ENCODE data around the gene SENP1. TPM values are rescaled to one million over a fixed set of nuclear protein-coding genes. Genes with fewer than 3 reads are reported as not detected.

Gene SENP1
- total RNA-seq, 2 donors from 2014 or later = 11.4 to 15.8 TPM

- DNase-seq (no peak), ATAC-seq (no peak)
- intact Hi-C loops (cut with DNase I) = no loop called here
- Histone ChIP-seq H3K36me3 (replicated peaks in 1 of 2; ENCODE audit: insufficient read depth in 1 of 2, low read depth in 2 of 2) (no peaks in the 10 kb centered on the region), H3K9me3 (no peaks in the 10 kb centered on the region), H3K4me3 (no peak overlapping the region), H3K27ac (no peak overlapping the region), H3K4me1 (no peaks in the 10 kb centered on the region), H3K27me3 (no peaks in the 10 kb centered on the region)
- TF ChIP-seq, protein P1, sequence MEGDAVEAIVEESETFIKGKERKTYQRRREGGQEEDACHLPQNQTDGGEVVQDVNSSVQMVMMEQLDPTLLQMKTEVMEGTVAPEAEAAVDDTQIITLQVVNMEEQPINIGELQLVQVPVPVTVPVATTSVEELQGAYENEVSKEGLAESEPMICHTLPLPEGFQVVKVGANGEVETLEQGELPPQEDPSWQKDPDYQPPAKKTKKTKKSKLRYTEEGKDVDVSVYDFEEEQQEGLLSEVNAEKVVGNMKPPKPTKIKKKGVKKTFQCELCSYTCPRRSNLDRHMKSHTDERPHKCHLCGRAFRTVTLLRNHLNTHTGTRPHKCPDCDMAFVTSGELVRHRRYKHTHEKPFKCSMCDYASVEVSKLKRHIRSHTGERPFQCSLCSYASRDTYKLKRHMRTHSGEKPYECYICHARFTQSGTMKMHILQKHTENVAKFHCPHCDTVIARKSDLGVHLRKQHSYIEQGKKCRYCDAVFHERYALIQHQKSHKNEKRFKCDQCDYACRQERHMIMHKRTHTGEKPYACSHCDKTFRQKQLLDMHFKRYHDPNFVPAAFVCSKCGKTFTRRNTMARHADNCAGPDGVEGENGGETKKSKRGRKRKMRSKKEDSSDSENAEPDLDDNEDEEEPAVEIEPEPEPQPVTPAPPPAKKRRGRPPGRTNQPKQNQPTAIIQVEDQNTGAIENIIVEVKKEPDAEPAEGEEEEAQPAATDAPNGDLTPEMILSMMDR (IDR thresholded peaks at IDR 0.05) = no peak
- TF ChIP-seq POLR2A (IDR thresholded peaks at IDR 0.05) = no peak
- 69 to 70% methylated on average over 5 to 8 of the region's 8 CpGs for WGBS, 2 donors
Measured at GRCh38 chr12:48016373-48017020, 89.4 kb downstream of the SENP1 start.

- WGBS, 2 donors = 84 to 89% methylated on average over 7 of the region's 7 CpGs
- ATAC-seq (no peak), DNase-seq (no peak)
- intact Hi-C loops (cut with DNase I) = no loop called here
- Histone ChIP-seq H3K27ac (no peak overlapping the region), H3K4me3 (no peak overlapping the region), H3K9me3 (no peaks in the 10 kb centered on the region), H3K4me1 (no peaks in the 10 kb centered on the region), H3K27me3 (no peaks in the 10 kb centered on the region), H3K36me3 (replicated peaks in 1 of 2; ENCODE audit: insufficient read depth in 1 of 2, low read depth in 2 of 2) (no peaks in the 10 kb centered on the region)
- TF ChIP-seq, protein P1 (IDR thresholded peaks at IDR 0.05) = no peak
- TF ChIP-seq POLR2A (IDR thresholded peaks at IDR 0.05) = no peak
Measured at GRCh38 chr12:48015954-48016353, 89.9 kb downstream of the SENP1 start.

DNA sequence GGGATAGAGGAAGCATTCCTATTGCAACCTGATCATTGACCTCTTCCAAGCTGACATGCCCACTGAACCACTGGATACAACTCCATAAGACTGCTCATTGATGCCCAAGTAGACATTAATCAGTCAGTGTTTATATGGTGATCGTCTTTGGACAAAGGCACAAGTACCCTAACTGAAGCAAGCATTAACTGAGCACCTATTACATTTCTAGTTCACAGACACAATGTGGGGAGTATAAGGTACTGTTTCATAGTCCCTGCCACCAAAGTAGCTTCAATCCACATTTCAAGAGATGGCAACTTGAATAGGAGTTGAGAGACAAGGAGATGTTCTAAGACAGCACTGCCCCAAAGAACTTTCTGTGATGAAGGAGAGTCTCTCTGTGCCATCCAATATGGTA is 90.8 kb downstream of the SENP1 start:
- no peak for ATAC-seq
- intact Hi-C loops (cut with DNase I) = no loop called here
- H3K36me3 ChIP-seq (replicated peaks in 1 of 2; ENCODE audit: insufficient read depth in 1 of 2, low read depth in 2 of 2) = no peaks in the 10 kb centered on the region
- H3K9me3 ChIP-seq = no peaks in the 10 kb centered on the region
- DNase-seq = no peak
- H3K27me3 ChIP-seq = no peaks in the 10 kb centered on the region
- TF ChIP-seq POLR2A (IDR thresholded peaks at IDR 0.05) = no peak
- TF ChIP-seq, protein P1 (IDR thresholded peaks at IDR 0.05) = no peak
- no peaks in the 10 kb centered on the region for H3K4me1 ChIP-seq
- 40 to 57% methylated on average over 1 of the region's 1 CpG for WGBS, 2 donors
- H3K27ac ChIP-seq = no peak overlapping the region
- H3K4me3 ChIP-seq = no peak overlapping the region

DNA sequence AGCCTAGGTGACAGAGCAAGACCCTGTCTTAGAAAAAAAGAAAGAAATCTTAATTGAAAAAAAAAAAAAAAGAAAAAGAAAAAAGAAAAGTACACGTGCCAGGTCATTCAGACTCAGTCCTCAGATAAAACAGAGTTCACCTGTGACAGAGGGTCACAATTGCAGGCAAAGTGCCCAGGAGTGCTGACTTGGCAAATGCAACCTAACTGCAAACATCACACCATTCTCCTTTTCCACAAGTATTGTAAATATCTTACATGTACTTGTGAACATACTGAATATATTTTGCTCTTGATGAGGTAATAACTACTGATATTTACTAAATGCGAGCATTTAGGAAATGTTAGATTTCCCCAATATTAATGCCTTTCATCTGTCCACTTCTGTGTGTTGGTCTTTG is 92.6 kb downstream of the SENP1 start:
- Histone ChIP-seq H3K9me3 (no peaks in the 10 kb centered on the region), H3K27me3 (no peaks in the 10 kb centered on the region), H3K4me3 (no peak overlapping the region), H3K27ac (no peak overlapping the region), H3K36me3 (replicated peaks in 1 of 2; ENCODE audit: insufficient read depth in 1 of 2, low read depth in 2 of 2) (no peaks in the 10 kb centered on the region), H3K4me1 (no peaks in the 10 kb centered on the region)
- DNase-seq (peak; percentile 43 to 83 (median 54)), ATAC-seq (no peak)
- intact Hi-C loops (cut with DNase I) = no loop called here
- TF ChIP-seq, protein P1 (IDR thresholded peaks at IDR 0.05) = no peak
- no peak for TF ChIP-seq POLR2A (IDR thresholded peaks at IDR 0.05)
- 27 to 37% methylated on average over 2 of the region's 2 CpGs for WGBS, 2 donors

- DNase-seq (no peak), ATAC-seq (no peak)
- Histone ChIP-seq H3K36me3 (replicated peaks in 1 of 2; ENCODE audit: insufficient read depth in 1 of 2, low read depth in 2 of 2) (no peaks in the 10 kb centered on the region), H3K4me1 (no peaks in the 10 kb centered on the region), H3K9me3 (no peaks in the 10 kb centered on the region), H3K4me3 (no peak overlapping the region), H3K27me3 (no peaks in the 10 kb centered on the region), H3K27ac (no peak overlapping the region)
- intact Hi-C loops (cut with DNase I) = no loop called here
- TF ChIP-seq, protein P1 (IDR thresholded peaks at IDR 0.05) = no peak
- TF ChIP-seq POLR2A (IDR thresholded peaks at IDR 0.05) = no peak
- WGBS, 2 donors = 73 to 78% methylated on average over 8 of the region's 8 CpGs
Measured at GRCh38 chr12:48012070-48012469, 93.8 kb downstream of the SENP1 start.
